C4-2B (cell line): ENCODE results near the gene RPP30.
"Not testable (repeated sequence)": the region's sequence is repeated elsewhere in the genome, so short reads cannot be mapped to it uniquely, and the experiment has no call there.

Source experiments
- H3K27ac ChIP-seq: fragments of 450-650 bp; 2 replicates; pipeline ENCODE4 v1.5.1; 2017
- CTCF ChIP-seq: fragments of 450-650 bp; conservative IDR thresholded peaks from 2 replicates; pipeline ENCODE4 v1.5.1; 2017; ENCODE audit warnings: mild to moderate bottlenecking
- ZFX ChIP-seq: fragments of 450-650 bp; IDR thresholded peaks from 2 replicates; pipeline ENCODE4 v1.6.1; 2017

RPP30 gene

GRCh38 chr10:90935581-90936275, 64.0 kb downstream of the RPP30 start:
- no peak for TF ChIP-seq CTCF
- no peak for TF ChIP-seq ZFX
- H3K27ac ChIP-seq, result no peak overlapping the region

DNA sequence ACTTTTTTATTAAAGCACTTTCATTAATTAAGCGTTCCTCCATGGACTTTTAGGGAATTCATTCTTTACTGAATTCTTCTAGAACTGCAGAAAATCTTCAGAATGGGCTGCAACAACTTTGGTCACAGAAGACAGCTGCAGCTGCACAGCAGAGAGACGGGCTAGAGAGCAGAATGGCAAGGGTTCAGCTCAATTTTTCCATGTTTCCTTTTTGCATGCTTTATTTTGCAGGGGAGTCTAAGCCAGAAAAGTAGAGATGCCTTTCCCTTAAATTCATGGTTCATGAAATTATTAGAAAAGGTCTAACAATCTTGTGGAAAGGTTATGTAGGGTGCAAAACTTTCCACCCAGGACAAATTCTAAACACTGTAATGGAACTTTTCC, 64.5 kb downstream of the RPP30 start:
- no peak overlapping the region for H3K27ac ChIP-seq
- TF ChIP-seq CTCF, result no peak
- no peak for TF ChIP-seq ZFX

DNA sequence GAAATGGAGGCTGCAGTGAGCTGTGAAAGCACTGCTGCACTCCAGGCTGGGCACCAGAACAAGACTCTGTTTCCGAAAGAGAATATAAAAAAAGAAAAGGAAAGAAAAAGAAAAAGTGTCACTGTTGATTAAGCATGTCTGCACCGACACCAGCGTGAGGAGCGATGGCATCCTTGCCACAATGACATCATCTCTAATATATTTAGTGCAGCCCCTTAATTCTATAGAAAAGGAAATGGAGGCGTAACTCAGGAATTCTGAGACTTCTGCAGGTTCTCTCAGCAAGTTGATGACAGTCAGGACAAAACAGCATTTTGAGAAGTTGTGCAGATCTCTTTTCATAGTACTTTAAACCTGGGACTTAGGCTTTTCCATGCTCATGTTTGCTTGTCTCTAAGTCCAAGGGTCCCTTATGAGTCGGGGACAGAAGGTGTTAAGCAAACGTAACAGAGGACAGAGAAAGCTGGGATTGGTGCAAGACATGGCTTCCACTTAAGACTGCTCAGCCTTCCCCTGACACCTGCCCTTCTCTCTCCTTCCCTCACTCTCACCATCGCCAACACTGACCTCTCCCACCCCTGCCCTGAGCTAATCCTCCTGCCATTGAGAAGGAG, 66.0 kb downstream of the RPP30 start:
- H3K27ac ChIP-seq, result no peak overlapping the region
- TF ChIP-seq ZFX, result no peak
- no peak for TF ChIP-seq CTCF

DNA sequence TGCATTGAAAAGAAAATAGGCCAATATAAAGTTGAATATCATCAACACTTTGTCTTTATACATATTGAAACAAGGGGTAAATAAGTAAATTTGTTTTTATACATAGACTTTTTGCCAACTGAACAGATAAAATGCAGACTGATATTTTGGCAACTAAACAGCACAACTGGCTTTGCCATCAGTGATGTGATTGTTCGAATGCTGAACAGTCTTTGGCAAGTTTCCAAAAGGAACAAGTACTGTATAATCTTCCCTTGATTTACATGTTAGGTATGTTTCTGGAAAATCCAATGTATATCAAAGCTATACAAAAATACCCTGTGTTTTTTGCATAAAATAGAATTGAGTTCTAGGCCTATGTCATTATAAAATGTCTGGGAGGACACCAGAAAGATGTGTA, 67.3 kb downstream of the RPP30 start:
- H3K27ac ChIP-seq, result no peak overlapping the region
- TF ChIP-seq ZFX, result no peak
- TF ChIP-seq CTCF, result no peak

GRCh38 chr10:90939648-90940047, 67.9 kb downstream of the RPP30 start:
- H3K27ac ChIP-seq, result no peak overlapping the region

DNA sequence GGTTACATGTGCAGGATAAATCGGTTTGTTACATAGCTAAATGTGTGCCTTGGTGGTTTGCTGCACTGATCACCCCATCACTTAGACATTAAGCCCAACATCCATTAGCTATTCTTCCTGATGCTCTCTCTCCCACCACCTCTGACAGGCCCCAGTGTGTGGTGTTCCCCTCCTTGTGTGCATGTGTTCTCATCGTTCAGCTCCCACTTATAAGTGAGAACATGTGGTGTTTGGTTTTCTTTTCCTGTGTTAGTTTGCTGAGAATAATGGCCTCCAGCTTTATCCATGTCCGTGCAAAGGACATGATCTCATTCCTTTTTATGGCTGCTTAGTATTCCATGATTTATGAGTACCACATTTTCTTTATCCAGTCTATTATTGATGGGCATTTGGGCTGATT, 71.2 kb downstream of the RPP30 start:
- not testable (repeated sequence) for H3K27ac ChIP-seq

More at GRCh38 chr10:90939648-90940047, 67.9 kb downstream of the RPP30 start:
- TF ChIP-seq ZFX, result no peak
- no peak for TF ChIP-seq CTCF

- no peak overlapping the region for H3K27ac ChIP-seq
- TF ChIP-seq ZFX, result no peak
- no peak for TF ChIP-seq CTCF
Observed at GRCh38 chr10:90944749-90945148, 73.0 kb downstream of the RPP30 start.
